GM12875 (cell line): ENCODE results near the gene ADAT2.
A peak's percentile ranks its signal among the peaks of the same experiment; 100 is the strongest.
"Not testable (repeated sequence)": the region's sequence is repeated elsewhere in the genome, so short reads cannot be mapped to it uniquely, and the experiment has no call there.

Experiments used
- H3K4me3 ChIP-seq: one replicate; pipeline ENCODE4 v1.5.1; 2011; ENCODE audit warnings: low read depth, low read length, control low read depth
- CTCF ChIP-seq: IDR thresholded peaks from 2 replicates; pipeline ENCODE4 v1.5.1; 2011; ENCODE audit warnings: low read depth, mild to moderate bottlenecking, control low read depth, inconsistent platforms, low read length, moderate library complexity, borderline replicate concordance; ENCODE audit not compliant: insufficient read depth

ADAT2 gene

DNA sequence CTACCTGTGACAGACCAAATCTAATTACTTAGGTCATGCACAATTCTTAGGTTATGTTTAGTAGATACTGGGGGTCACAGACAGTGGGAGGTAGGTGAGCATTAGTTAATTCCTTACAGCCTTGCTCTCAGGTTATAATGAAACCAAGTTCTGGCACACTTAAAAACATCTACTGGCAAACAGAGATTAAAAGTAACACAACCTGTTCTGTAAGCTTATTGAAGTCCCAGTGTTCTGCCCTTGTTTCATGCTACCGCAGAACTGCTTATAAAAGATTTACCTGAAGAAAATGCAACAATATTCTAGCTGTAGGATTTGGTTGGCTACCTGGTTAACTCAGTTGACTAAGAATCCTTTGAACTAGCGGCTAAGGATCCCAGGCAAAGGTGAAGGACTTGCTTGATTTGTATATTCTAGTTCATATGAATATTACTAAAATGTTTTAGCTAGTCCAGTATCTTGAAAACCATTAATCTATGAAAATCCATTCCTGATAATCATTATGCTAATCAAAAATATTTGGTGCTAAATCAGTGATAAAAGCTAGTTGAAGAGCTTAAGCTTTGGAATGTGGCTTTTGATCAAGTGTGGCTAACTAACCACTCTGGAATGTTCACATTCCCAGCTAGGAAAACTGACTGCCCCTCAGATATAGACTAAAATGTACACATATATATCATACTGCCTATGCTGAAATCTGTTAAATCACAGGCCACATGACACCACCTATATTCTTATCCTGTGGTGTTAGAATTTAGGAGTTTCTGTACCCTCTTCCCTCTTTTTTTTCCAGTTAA lies 7.3 kb upstream of the ADAT2 start:
- H3K4me3 ChIP-seq: no peak overlapping the region
- no peak for TF ChIP-seq CTCF

- TF ChIP-seq CTCF: no peak
- H3K4me3 ChIP-seq: peak overlapping the region; percentile 58
Observed at GRCh38 chr6:143451531-143451930, 1.0 kb upstream of the ADAT2 start.

DNA sequence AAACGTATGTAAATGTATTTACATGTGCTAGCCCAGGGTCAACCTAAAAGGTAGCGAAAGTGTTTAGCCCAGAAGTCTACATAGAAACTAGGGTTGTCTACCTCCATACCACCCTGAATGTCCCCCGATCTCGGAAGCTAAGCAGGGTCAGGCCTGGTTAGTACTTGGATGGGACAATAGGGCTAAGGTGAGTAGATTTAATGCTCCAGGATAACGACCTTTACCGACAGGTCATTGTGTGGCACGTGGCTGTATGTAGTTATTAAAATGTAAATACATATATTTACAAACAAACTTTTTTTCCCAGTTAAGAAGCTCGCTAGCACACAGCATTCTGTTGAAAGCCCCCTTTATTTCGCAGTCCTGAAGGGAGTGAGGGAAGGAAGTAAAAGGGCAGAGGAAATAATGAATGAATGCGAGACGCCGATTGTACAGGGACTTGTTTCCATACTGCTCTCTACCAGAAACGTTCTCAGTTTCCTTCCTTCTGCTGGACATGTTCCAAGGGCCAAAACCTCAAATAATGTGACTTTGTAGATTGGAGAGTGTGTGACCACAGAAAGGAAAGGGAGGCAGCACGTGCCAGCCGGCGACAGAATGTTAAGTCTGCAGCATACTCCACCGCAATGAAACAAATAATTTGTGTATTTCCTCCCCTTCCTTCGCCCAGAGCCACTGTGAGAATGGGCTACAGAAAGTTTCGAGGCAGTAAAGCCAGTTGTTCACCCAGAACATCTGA lies 612 bp downstream of the ADAT2 start:
- no peak for TF ChIP-seq CTCF
- H3K4me3 ChIP-seq: peak overlapping the region; percentile 60

- peak overlapping the region; percentile 60 for H3K4me3 ChIP-seq
- no peak for TF ChIP-seq CTCF
Observed at GRCh38 chr6:143449082-143449713, 1.3 kb downstream of the ADAT2 start.

GRCh38 chr6:143447865-143448264 lies 2.6 kb downstream of the ADAT2 start:
- H3K4me3 ChIP-seq: not testable (repeated sequence)

DNA sequence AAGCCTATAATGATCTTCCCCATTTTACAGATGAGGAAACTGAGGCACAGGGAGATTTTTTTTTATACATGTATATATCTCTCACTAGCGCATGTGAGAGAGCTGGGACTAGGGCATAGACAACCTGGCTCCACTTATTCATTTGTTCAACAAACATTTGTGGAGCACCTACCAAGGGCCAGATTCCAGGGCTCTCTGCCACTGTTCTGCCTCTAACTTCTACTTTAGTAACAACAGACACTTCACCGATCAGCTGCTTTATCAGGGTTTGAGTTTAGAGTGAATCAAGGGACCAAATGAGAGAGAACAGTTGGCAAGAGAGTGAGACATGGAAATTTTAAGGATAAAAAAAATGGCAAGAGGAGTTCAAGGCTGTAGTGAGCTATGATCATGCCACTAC lies 7.4 kb downstream of the ADAT2 start:
- no peak for TF ChIP-seq CTCF
- no peak overlapping the region for H3K4me3 ChIP-seq

- TF ChIP-seq CTCF: no peak
- H3K4me3 ChIP-seq: no peak overlapping the region
Observed at GRCh38 chr6:143441680-143442545, 8.6 kb downstream of the ADAT2 start.
